ENCODE results near the gene CTNS.

DNA sequence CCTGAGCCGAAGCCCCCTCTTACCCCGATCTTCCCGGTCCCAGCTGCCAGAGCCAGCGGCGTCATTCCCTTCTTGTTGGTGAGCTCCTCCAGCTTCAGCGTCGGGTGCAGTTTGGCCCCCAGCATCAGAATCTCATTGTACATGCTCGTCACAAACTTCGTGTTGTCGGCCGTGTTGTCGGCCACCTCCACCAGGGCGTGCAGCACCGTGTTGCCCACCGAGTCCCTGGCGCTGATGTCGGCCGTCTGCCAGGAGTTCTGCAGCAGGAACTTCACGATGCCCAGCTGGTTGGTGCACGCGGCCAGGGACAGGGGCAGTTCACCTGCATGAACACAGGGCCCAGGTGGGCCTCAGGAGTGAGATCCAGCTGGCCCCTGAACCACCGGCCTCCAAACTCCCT is 46.8 kb upstream of the CTNS start:
- TF ChIP-seq, protein P1, sequence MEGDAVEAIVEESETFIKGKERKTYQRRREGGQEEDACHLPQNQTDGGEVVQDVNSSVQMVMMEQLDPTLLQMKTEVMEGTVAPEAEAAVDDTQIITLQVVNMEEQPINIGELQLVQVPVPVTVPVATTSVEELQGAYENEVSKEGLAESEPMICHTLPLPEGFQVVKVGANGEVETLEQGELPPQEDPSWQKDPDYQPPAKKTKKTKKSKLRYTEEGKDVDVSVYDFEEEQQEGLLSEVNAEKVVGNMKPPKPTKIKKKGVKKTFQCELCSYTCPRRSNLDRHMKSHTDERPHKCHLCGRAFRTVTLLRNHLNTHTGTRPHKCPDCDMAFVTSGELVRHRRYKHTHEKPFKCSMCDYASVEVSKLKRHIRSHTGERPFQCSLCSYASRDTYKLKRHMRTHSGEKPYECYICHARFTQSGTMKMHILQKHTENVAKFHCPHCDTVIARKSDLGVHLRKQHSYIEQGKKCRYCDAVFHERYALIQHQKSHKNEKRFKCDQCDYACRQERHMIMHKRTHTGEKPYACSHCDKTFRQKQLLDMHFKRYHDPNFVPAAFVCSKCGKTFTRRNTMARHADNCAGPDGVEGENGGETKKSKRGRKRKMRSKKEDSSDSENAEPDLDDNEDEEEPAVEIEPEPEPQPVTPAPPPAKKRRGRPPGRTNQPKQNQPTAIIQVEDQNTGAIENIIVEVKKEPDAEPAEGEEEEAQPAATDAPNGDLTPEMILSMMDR (IDR thresholded peaks at IDR 0.05) = no peak
- TF ChIP-seq POLR2AphosphoS5 (IDR thresholded peaks at IDR 0.05) (no peak), EP300 (IDR thresholded peaks at IDR 0.05; ENCODE audit: low read depth) (no peak)

All from transverse colon (tissue), 4 donors.